Natural killer cell treated with Interleukin-12 subunit alpha and Interleukin-12 subunit beta and Interleukin-15 and Interleukin-18, amount 100 ng/mL, for 72 hours (primary cell): Measurements from ENCODE around the gene KCNG2. TPM values are rescaled to one million over a fixed set of nuclear protein-coding genes. Genes with fewer than 3 reads are reported as not detected.

Experiments used
- ATAC-seq, 2 donors: fragments of 150-1000 bp; cut with Tn5 transposase in 1 of 2; sonication (Bioruptor Pico), chemical (Tn5 transposase) in 1 of 2; 2 replicates each; pipeline ENCODE4 v1.10.0; 2021
- DNase-seq: peaks from one replicate; pipeline ENCODE4 v3.0.0; 2022; ENCODE audit warnings: low spot score
- H3K27ac Mint-ChIP-seq, 2 donors: 1 replicate in 1 of 2; 2 replicates in 1 of 2; pipeline ENCODE4 v1.8.0; 2022; ENCODE audit warnings: mixed read lengths in 2 of 2, mild to moderate bottlenecking in 1 of 2, moderate library complexity in 1 of 2
- H3K27me3 Mint-ChIP-seq, 2 donors: 1 replicate in 1 of 2; 2 replicates in 1 of 2; pipeline ENCODE4 v1.8.0; 2022; ENCODE audit warnings: mixed read lengths in 2 of 2
- H3K36me3 Mint-ChIP-seq: one replicate; pipeline ENCODE4 v1.8.0; 2022; ENCODE audit warnings: mixed read lengths
- H3K4me1 Mint-ChIP-seq, 2 donors: 1 replicate in 1 of 2; 2 replicates in 1 of 2; pipeline ENCODE4 v1.8.0; 2022; ENCODE audit warnings: low read depth in 2 of 2, mixed read lengths in 2 of 2, mild to moderate bottlenecking in 1 of 2
- H3K4me3 Mint-ChIP-seq: one replicate; pipeline ENCODE4 v1.8.0; 2022; ENCODE audit warnings: mixed read lengths
- H3K9me3 Mint-ChIP-seq: 2 replicates; pipeline ENCODE4 v1.8.0; 2022; ENCODE audit warnings: mixed read lengths
- total RNA-seq, 2 donors: library from RNA; stranded (reverse); gene quantifications; one replicate each; pipeline ENCODE4 v1.2.3, GENCODE V29; 2022

KCNG2 gene
- total RNA-seq, 2 donors from 2014 or later, result not detected

GRCh38 chr18:79819064-79819967, 21.6 kb downstream of the KCNG2 start:
- peak in 1 of 2 donors; percentile 25 for ATAC-seq
- Mint-ChIP-seq H3K27me3 (peaks cover 2 to 7% of the 10 kb centered on the region in 2 donors), H3K4me1 (peaks cover 5 to 6% of the 10 kb centered on the region in 2 donors), H3K9me3 (no peaks in the 10 kb centered on the region), H3K36me3 (no peaks in the 10 kb centered on the region), H3K4me3 (no peak overlapping the region), H3K27ac (no peak overlapping the region)
- DNase-seq, result no peak

- H3K4me1 Mint-ChIP-seq, result peaks cover 5 to 6% of the 10 kb centered on the region in 2 donors
- no peak for DNase-seq
- no peak overlapping the region for H3K27ac Mint-ChIP-seq
- H3K9me3 Mint-ChIP-seq, result no peaks in the 10 kb centered on the region
- no peaks in the 10 kb centered on the region for H3K36me3 Mint-ChIP-seq
- H3K4me3 Mint-ChIP-seq, result no peak overlapping the region
- peaks cover under 1 to 2% of the 10 kb centered on the region in 2 donors for H3K27me3 Mint-ChIP-seq
- ATAC-seq, result peak in 1 of 2 donors; percentile 33
Measured at GRCh38 chr18:79819968-79820351, 22.2 kb downstream of the KCNG2 start.

- Mint-ChIP-seq H3K4me1 (peaks cover 5 to 6% of the 10 kb centered on the region in 2 donors), H3K9me3 (no peaks in the 10 kb centered on the region), H3K4me3 (no peak overlapping the region), H3K27ac (no peak overlapping the region), H3K36me3 (no peaks in the 10 kb centered on the region), H3K27me3 (peaks cover 0 to 2% of the 10 kb centered on the region in 2 donors)
- ATAC-seq, result no peak
- DNase-seq, result no peak
Measured at GRCh38 chr18:79823120-79823519, 25.4 kb downstream of the KCNG2 start.

DNA sequence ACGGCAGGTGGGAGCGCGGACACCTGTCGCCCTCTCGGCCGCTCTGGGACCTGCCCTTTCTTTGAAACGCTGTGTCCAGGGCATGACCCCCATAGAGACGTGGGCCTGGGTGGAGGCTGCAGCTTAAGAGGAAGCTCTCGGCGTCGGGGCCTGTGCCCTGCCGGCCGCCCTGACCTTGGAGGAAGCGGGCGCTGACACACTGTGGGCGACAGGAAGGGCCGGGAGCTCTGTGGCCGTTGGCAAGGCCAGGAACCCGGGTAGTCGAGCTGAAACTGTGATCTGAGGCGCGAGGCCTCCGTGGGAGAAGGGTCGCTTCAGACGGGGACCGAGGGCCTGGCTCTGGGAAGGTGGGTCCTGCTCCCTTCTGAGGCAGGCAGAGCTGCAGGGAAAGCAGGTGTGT, 28.2 kb downstream of the KCNG2 start:
- Mint-ChIP-seq H3K27me3 (no peaks in the 10 kb centered on the region), H3K9me3 (no peaks in the 10 kb centered on the region), H3K4me1 (no peaks in the 10 kb centered on the region), H3K36me3 (no peaks in the 10 kb centered on the region), H3K27ac (no peak overlapping the region), H3K4me3 (no peak overlapping the region)
- DNase-seq (no peak), ATAC-seq (no peak)

DNA sequence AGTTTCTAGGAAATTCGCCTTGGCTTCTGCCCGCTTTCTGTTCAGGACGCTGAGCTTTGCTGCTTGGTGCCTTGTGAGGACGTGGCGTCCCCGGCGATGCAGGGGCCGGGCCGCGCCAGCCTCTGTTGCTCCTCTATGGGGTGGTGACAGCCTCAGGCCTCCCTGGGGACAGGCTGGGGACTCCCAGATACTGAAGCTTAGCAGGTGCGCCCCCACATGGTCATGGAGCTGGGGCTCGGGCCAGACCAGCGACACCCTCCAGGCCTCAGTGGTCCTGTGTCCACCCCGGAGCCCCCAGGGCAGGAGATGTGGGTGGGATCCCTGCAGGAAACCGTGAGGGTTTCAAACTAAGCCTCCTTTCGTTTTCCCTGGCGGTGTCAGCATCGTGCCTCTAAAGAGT, 29.2 kb downstream of the KCNG2 start:
- H3K9me3 Mint-ChIP-seq, result no peaks in the 10 kb centered on the region
- DNase-seq (no peak), ATAC-seq (no peak)
- H3K4me1 Mint-ChIP-seq, result no peaks in the 10 kb centered on the region
- peaks cover 0 to under 1% of the 10 kb centered on the region in 2 donors for H3K27me3 Mint-ChIP-seq
- no peaks in the 10 kb centered on the region for H3K36me3 Mint-ChIP-seq
- no peak overlapping the region for H3K27ac Mint-ChIP-seq
- no peak overlapping the region for H3K4me3 Mint-ChIP-seq

- Mint-ChIP-seq H3K9me3 (no peaks in the 10 kb centered on the region), H3K36me3 (no peaks in the 10 kb centered on the region), H3K4me3 (no peak overlapping the region), H3K27me3 (peaks cover 0 to 7% of the 10 kb centered on the region in 2 donors), H3K27ac (no peak overlapping the region), H3K4me1 (no peaks in the 10 kb centered on the region)
- no peak for ATAC-seq
- no peak for DNase-seq
Measured at GRCh38 chr18:79828258-79828657, 30.5 kb downstream of the KCNG2 start.

GRCh38 chr18:79829136-79829854, 31.6 kb downstream of the KCNG2 start:
- Mint-ChIP-seq H3K4me3 (no peak overlapping the region), H3K27me3 (peaks cover 0 to 7% of the 10 kb centered on the region in 2 donors), H3K27ac (no peak overlapping the region), H3K4me1 (no peaks in the 10 kb centered on the region), H3K36me3 (no peaks in the 10 kb centered on the region), H3K9me3 (no peaks in the 10 kb centered on the region)
- ATAC-seq, result no peak
- DNase-seq, result no peak

GRCh38 chr18:79832169-79832568, 34.4 kb downstream of the KCNG2 start:
- Mint-ChIP-seq H3K27ac (no peak overlapping the region), H3K27me3 (peaks cover 0 to 26% of the 10 kb centered on the region in 2 donors), H3K4me1 (no peaks in the 10 kb centered on the region), H3K36me3 (no peaks in the 10 kb centered on the region), H3K4me3 (no peak overlapping the region), H3K9me3 (no peaks in the 10 kb centered on the region)
- ATAC-seq, result no peak
- DNase-seq, result no peak

DNA sequence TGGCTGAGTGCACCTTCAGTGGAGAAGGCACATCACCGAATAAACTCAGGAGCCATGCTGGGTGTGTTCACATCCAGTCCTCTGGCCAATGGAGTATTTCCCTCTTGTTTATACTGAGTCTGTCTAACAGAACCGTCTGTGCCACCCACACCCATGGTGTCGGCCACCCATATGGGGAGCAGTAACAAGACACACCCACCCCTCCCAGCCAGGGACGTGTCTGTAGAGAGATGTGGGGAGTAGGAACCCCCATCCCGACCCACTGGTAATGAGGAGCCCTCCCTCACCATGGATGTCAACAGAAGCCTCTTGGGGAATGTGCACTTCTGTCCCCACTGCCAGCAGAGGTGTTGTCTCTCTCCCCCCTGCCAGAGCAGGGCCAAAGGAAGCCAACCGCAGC, 37.1 kb downstream of the KCNG2 start:
- no peaks in the 10 kb centered on the region for H3K9me3 Mint-ChIP-seq
- H3K36me3 Mint-ChIP-seq, result no peaks in the 10 kb centered on the region
- H3K4me1 Mint-ChIP-seq, result no peaks in the 10 kb centered on the region
- H3K4me3 Mint-ChIP-seq, result no peak overlapping the region
- no peak overlapping the region for H3K27ac Mint-ChIP-seq
- ATAC-seq (peak in 1 of 2 donors; percentile 24), DNase-seq (no peak)
- peaks cover 7 to 41% of the 10 kb centered on the region in 2 donors for H3K27me3 Mint-ChIP-seq

- Mint-ChIP-seq H3K36me3 (no peaks in the 10 kb centered on the region), H3K27ac (no peak overlapping the region), H3K9me3 (no peaks in the 10 kb centered on the region), H3K4me1 (no peaks in the 10 kb centered on the region), H3K4me3 (no peak overlapping the region), H3K27me3 (peaks cover 13 to 15% of the 10 kb centered on the region in 2 donors)
- DNase-seq (no peak), ATAC-seq (peak; percentile 24 to 33)
Measured at GRCh38 chr18:79841936-79842335, 44.2 kb downstream of the KCNG2 start.

- DNase-seq (no peak), ATAC-seq (no peak)
- H3K36me3 Mint-ChIP-seq, result no peaks in the 10 kb centered on the region
- H3K4me3 Mint-ChIP-seq, result no peak overlapping the region
- peaks cover 0 to 6% of the 10 kb centered on the region in 2 donors for H3K27me3 Mint-ChIP-seq
- H3K4me1 Mint-ChIP-seq, result no peaks in the 10 kb centered on the region
- H3K27ac Mint-ChIP-seq, result no peak overlapping the region
- H3K9me3 Mint-ChIP-seq, result no peaks in the 10 kb centered on the region
Measured at GRCh38 chr18:79844999-79845563, 47.3 kb downstream of the KCNG2 start.

GRCh38 chr18:79846936-79847557, 49.3 kb downstream of the KCNG2 start:
- Mint-ChIP-seq H3K4me1 (no peaks in the 10 kb centered on the region), H3K27me3 (peaks cover 0 to 6% of the 10 kb centered on the region in 2 donors), H3K36me3 (no peaks in the 10 kb centered on the region), H3K9me3 (no peaks in the 10 kb centered on the region), H3K27ac (no peak overlapping the region), H3K4me3 (no peak overlapping the region)
- DNase-seq (no peak), ATAC-seq (no peak)

DNA sequence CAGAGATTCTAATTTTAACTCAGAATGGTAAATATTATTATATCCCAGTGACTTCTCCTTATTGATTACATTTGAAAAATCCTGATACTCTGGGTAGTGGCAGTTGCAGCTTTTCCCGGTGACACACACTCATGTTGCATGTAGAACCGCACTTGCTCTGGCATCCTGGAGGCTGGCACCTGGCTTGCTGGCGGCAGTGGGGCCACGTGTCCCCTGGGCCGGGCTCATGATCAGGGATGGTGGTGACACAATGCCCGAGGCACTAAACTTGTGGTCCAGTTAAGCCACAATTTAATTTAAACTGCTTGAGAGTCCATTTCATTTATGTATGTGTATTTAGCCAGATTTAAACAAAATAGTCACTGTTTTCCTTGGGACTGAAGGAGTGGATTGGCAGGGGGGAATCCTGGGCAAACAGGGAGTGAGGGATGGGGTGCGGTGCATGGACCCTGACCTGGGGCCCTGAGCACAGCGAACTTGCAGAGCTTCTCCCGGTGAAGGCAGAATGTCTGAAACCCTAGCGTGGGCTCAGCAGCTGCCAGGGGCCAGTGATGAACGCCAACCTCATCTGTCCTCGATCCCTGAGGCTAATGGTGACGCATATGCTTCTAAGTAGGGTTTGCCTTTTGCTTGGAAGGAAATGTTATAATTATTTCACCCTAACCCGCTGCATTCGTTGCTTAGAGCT, 50.0 kb downstream of the KCNG2 start:
- H3K4me1 Mint-ChIP-seq, result no peaks in the 10 kb centered on the region
- no peaks in the 10 kb centered on the region for H3K9me3 Mint-ChIP-seq
- no peak for ATAC-seq
- H3K36me3 Mint-ChIP-seq, result no peaks in the 10 kb centered on the region
- H3K27ac Mint-ChIP-seq, result no peak overlapping the region
- no peak overlapping the region for H3K4me3 Mint-ChIP-seq
- DNase-seq, result no peak
- peaks cover 0 to 6% of the 10 kb centered on the region in 2 donors for H3K27me3 Mint-ChIP-seq
